Transverse colon (tissue), 4 donors: ENCODE data around the gene DAZAP2. TPM values are rescaled to one million over a fixed set of nuclear protein-coding genes. Genes with fewer than 3 reads are reported as not detected.

Experiments
- DNase-seq: peaks from one replicate; pipeline ENCODE4 v3.0.0-alpha.2; 2019
- H3K27ac ChIP-seq, 4 donors: fragments of 200-600 bp; sonication (generic); 2 replicates each; pipeline ENCODE4 v1.5.1; 2016 to 2018; ENCODE audit warnings: inconsistent platforms in 4 of 4
- H3K27me3 ChIP-seq: fragments of 200-600 bp; sonication (generic); 2 replicates; pipeline ENCODE4 v1.5.1; 2017; ENCODE audit warnings: inconsistent platforms
- H3K36me3 ChIP-seq, 4 donors: fragments of 200-600 bp; sonication (generic); 2 replicates each; pipeline ENCODE4 v1.5.1; 2017 to 2019; ENCODE audit warnings: inconsistent platforms in 4 of 4
- H3K4me1 ChIP-seq, 4 donors: fragments of 200-600 bp; sonication (generic); 2 replicates each; pipeline ENCODE4 v1.5.1; 2017 to 2020; ENCODE audit warnings: inconsistent platforms in 4 of 4
- H3K4me3 ChIP-seq, 4 donors: fragments of 200-600 bp; sonication (generic); 1 replicate in 1 of 4; 2 replicates in 3 of 4; pipeline versions ENCODE4 v1.5.1 to v1.6.1; 2017 to 2019; ENCODE audit warnings: inconsistent platforms in 4 of 4
- H3K9me3 ChIP-seq, 2 donors: fragments of 200-600 bp; sonication (generic); 2 replicates each; pipeline ENCODE4 v1.5.1; 2017 to 2019; ENCODE audit warnings: inconsistent platforms in 2 of 2
- EP300 ChIP-seq: sonication (generic); formaldehyde crosslinking; IDR thresholded peaks from one replicate; pipeline ENCODE4 v1.6.1; 2017; ENCODE audit warnings: antibody characterized with exemption, low read depth
- POLR2A ChIP-seq: fragments of 450-650 bp; IDR thresholded peaks from one replicate; pipeline ENCODE4 v1.6.1; 2016; ENCODE audit warnings: antibody characterized with exemption, mild to moderate bottlenecking, moderate library complexity
- POLR2AphosphoS5 ChIP-seq, 3 donors: sonication (generic); formaldehyde crosslinking; IDR thresholded peaks; one replicate each; pipeline ENCODE4 v1.6.1; 2016; ENCODE audit warnings: antibody characterized with exemption in 3 of 3
- WGBS, 2 donors: methylation state at CpG; one replicate each; pipeline ENCODE4 v1.1.5; 2018; ENCODE audit warnings: low coverage in 1 of 2; 5-methylcytosine and 5-hydroxymethylcytosine counted together
- in situ Hi-C, 4 donors: fragments of 200-750 bp; cut with MboI; loops; one replicate each; pipeline versions ENCODE4 v1.15.0 to v1.15.1; 2017; ENCODE audit warnings: low sequenced_read_pairs in 3 of 4, low pct_ligation_motif_present in 1 of 4, low pct_unique_long_range_greater_than_20kb in 1 of 4
- intact Hi-C: fragments of 100-400 bp; cut with DNase I; formaldehyde crosslinking; loops from one replicate; pipeline ENCODE4 v1.15.1; 2023; ENCODE audit warnings: low total_unique reads
- total RNA-seq, 4 donors: library from RNA; depleted of rRNA; stranded (reverse); fragments of >200 nt; gene quantifications; one replicate each; pipeline ENCODE4 v1.1.0, GENCODE V29; 2016
- TF ChIP-seq, protein P1 (sequence below), 5 experiments: fragments of 200-600 bp in 3 of 5; fragments of 450-650 bp in 2 of 5; sonication (generic) in 3 of 5; IDR thresholded peaks; 1 replicate in 2 of 5; 2 replicates in 3 of 5; pipeline ENCODE4 v1.5.1; 2016 to 2017; ENCODE audit warnings: antibody characterized with exemption in 5 of 5, inconsistent platforms in 3 of 5, mild to moderate bottlenecking in 2 of 5, moderate library complexity in 1 of 5

Gene DAZAP2
- total RNA-seq, 4 donors from 2014 or later: 106 to 429 (median 233) TPM

DNA sequence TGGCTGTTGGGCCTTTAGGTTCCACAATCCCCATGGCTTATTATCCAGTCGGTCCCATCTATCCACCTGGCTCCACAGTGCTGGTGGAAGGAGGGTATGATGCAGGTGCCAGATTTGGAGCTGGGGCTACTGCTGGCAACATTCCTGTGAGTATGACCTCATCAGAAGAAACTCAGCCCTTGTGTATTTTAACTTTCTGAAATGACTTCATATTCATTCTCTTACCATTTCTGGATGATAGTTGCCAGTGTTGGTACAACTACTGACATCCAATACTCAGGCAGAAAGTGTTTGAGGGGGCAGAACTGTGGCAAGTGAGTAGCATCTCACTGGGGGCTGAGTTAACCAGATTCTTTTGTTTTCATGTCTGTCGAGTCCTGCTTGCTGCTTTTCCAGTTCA, 2.3 kb downstream of the DAZAP2 start:
- Histone ChIP-seq H3K27me3 (no peaks in the 10 kb centered on the region), H3K27ac (peak overlapping the region in 2 of 4 donors; percentile 100), H3K9me3 (no peaks in the 10 kb centered on the region), H3K36me3 (peaks cover 0 to 37% (median 16%) of the 10 kb centered on the region in 4 donors), H3K4me1 (peaks cover 0 to 38% (median 22%) of the 10 kb centered on the region in 4 donors), H3K4me3 (no peak overlapping the region)
- 17 to 70% methylated on average over 1 to 2 of the region's 2 CpGs for WGBS, 2 donors
- no peak for DNase-seq
- intact Hi-C loops (no loop called here), in situ Hi-C loops (no loop called here)
- TF ChIP-seq, protein P1, sequence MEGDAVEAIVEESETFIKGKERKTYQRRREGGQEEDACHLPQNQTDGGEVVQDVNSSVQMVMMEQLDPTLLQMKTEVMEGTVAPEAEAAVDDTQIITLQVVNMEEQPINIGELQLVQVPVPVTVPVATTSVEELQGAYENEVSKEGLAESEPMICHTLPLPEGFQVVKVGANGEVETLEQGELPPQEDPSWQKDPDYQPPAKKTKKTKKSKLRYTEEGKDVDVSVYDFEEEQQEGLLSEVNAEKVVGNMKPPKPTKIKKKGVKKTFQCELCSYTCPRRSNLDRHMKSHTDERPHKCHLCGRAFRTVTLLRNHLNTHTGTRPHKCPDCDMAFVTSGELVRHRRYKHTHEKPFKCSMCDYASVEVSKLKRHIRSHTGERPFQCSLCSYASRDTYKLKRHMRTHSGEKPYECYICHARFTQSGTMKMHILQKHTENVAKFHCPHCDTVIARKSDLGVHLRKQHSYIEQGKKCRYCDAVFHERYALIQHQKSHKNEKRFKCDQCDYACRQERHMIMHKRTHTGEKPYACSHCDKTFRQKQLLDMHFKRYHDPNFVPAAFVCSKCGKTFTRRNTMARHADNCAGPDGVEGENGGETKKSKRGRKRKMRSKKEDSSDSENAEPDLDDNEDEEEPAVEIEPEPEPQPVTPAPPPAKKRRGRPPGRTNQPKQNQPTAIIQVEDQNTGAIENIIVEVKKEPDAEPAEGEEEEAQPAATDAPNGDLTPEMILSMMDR (IDR thresholded peaks at IDR 0.05): no peak
- TF ChIP-seq POLR2AphosphoS5 (IDR thresholded peaks at IDR 0.05) (no peak), EP300 (no peak)

DNA sequence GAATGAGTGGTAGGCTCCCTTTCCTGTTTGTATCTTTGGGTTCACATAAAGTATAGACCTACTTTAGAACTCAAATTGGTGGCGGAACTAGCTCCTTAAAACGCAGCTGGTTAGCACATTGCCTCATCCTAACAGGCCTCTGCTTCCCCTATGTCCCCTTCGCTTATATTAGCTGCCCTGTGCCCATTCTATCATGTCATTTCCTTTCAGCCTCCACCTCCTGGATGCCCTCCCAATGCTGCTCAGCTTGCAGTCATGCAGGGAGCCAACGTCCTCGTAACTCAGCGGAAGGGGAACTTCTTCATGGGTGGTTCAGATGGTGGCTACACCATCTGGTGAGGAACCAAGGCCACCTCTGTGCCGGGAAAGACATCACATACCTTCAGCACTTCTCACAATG, 3.5 kb downstream of the DAZAP2 start:
- Histone ChIP-seq H3K4me1 (peaks cover 0 to 47% (median 27%) of the 10 kb centered on the region in 4 donors), H3K27ac (peak overlapping the region in 1 of 4 donors; percentile 7), H3K9me3 (no peaks in the 10 kb centered on the region), H3K36me3 (peaks cover 0 to 37% (median 16%) of the 10 kb centered on the region in 4 donors), H3K27me3 (no peaks in the 10 kb centered on the region), H3K4me3 (no peak overlapping the region)
- TF ChIP-seq, protein P1 (IDR thresholded peaks at IDR 0.05): no peak
- TF ChIP-seq EP300 (no peak), POLR2AphosphoS5 (IDR thresholded peaks at IDR 0.05) (no peak), POLR2A (no peak)
- intact Hi-C loops (no loop called here), in situ Hi-C loops (no loop called here)
- no peak for DNase-seq
- 67 to 84% methylated on average over 3 to 7 of the region's 7 CpGs for WGBS, 2 donors

DNA sequence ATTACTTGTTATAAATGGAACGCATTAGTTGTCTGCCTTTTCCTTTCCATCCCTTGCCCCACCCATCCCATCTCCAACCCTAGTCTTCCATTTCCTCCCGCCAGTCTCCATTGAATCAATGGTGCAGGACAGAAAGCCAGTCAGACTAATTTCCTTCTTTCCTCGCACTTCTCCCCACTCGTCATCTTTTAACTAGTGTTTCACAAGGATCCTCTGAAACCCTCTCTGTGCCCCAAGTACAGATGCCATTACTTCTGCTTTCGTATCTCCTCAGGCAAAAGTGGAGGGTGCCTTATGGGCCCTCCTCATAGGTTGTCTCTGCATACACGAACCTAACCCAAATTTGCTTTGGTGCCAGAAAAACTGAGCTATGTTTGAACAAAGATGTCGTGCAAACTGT, 4.2 kb downstream of the DAZAP2 start:
- H3K27ac ChIP-seq: no peak overlapping the region
- no peak for DNase-seq
- TF ChIP-seq EP300 (no peak), POLR2A (no peak), POLR2AphosphoS5 (IDR thresholded peaks at IDR 0.05) (no peak)
- TF ChIP-seq, protein P1 (IDR thresholded peaks at IDR 0.05): no peak
- H3K4me3 ChIP-seq: no peak overlapping the region
- intact Hi-C loops (no loop called here), in situ Hi-C loops (no loop called here)
- H3K4me1 ChIP-seq: peaks cover 0 to 52% (median 31%) of the 10 kb centered on the region in 4 donors
- 73 to 75% methylated on average over 7 of the region's 7 CpGs for WGBS, 2 donors
- no peaks in the 10 kb centered on the region for H3K9me3 ChIP-seq
- peaks cover 0 to 37% (median 16%) of the 10 kb centered on the region in 4 donors for H3K36me3 ChIP-seq
- H3K27me3 ChIP-seq: no peaks in the 10 kb centered on the region

DNA sequence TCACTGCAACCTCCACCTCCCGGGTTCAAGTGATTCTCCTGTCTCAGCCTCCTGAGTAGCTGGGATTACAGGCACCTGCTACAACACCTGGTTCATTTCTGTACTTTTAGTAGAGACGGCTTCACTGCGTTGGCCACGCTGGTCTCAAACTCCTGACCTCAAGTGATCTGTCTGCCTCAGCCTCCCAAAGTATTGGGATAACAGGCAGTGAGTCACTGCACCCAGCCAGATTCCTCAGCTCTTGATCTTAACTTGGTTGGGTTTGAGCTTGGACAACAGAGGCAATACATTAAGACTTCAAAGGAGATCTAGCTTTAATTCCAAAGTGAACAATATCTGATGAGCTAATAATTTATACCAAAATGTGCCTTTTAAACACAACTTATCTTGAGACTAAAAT, 5.6 kb downstream of the DAZAP2 start:
- WGBS, 2 donors: 95% methylated on average over 4 of the region's 4 CpGs; no CpG with 5 or more reads in 1 of the 2 donors
- H3K27ac ChIP-seq: no peak overlapping the region
- no peak for DNase-seq
- intact Hi-C loops: no loop called here
- in situ Hi-C loops: no loop called here
- TF ChIP-seq, protein P1 (IDR thresholded peaks at IDR 0.05): no peak
- peak; percentile 12 for TF ChIP-seq POLR2A
- TF ChIP-seq EP300: no peak
- peaks cover 0 to 37% (median 16%) of the 10 kb centered on the region in 4 donors for H3K36me3 ChIP-seq
- H3K27me3 ChIP-seq: no peaks in the 10 kb centered on the region
- no peak overlapping the region for H3K4me3 ChIP-seq
- no peaks in the 10 kb centered on the region for H3K9me3 ChIP-seq
- H3K4me1 ChIP-seq: peaks cover 0 to 49% (median 27%) of the 10 kb centered on the region in 4 donors
